Mesothelial cell of epicardium (in vitro differentiated cells): ENCODE results near the gene CHCHD10. TPM values are rescaled to one million over a fixed set of nuclear protein-coding genes. Genes with fewer than 3 reads are reported as not detected.
A peak's percentile ranks its signal among the peaks of the same experiment; 100 is the strongest.

Experiments used
- DNase-seq, 2 experiments: peaks; one replicate each; pipeline ENCODE4 v3.0.0; 2021; ENCODE audit warnings: low spot score in 2 of 2; ENCODE audit not compliant: unreplicated experiment in 2 of 2
- H3K27ac Mint-ChIP-seq: 2 replicates; pipeline ENCODE4 v1.8.0; 2021; ENCODE audit warnings: mixed read lengths
- H3K27me3 Mint-ChIP-seq: 2 replicates; pipeline ENCODE4 v1.8.0; 2021; ENCODE audit warnings: low read depth, mixed read lengths
- H3K36me3 Mint-ChIP-seq: 2 replicates; pipeline ENCODE4 v1.8.0; 2021; ENCODE audit warnings: mixed read lengths
- H3K4me1 Mint-ChIP-seq: 2 replicates; pipeline ENCODE4 v1.8.0; 2021; ENCODE audit warnings: mixed read lengths
- H3K4me3 Mint-ChIP-seq: 2 replicates; pipeline ENCODE4 v1.8.0; 2021; ENCODE audit warnings: mild to moderate bottlenecking, moderate library complexity, mixed read lengths
- H3K9me3 Mint-ChIP-seq: 2 replicates; pipeline ENCODE4 v1.8.0; 2021; ENCODE audit warnings: mixed read lengths
- CTCF ChIP-seq: fragments of 200-600 bp; sonication (generic); IDR thresholded peaks from one replicate; pipeline ENCODE4 v1.5.0; 2021; ENCODE audit warnings: antibody characterized with exemption; ENCODE audit not compliant: unreplicated experiment
- total RNA-seq: library from RNA; stranded (reverse); gene quantifications from 3 replicates; pipeline ENCODE4 v1.2.1, GENCODE V29; 2021

The CHCHD10 gene
- total RNA-seq = 56.6 to 61.9 TPM (median 61.8 TPM) in 3 replicates

DNA sequence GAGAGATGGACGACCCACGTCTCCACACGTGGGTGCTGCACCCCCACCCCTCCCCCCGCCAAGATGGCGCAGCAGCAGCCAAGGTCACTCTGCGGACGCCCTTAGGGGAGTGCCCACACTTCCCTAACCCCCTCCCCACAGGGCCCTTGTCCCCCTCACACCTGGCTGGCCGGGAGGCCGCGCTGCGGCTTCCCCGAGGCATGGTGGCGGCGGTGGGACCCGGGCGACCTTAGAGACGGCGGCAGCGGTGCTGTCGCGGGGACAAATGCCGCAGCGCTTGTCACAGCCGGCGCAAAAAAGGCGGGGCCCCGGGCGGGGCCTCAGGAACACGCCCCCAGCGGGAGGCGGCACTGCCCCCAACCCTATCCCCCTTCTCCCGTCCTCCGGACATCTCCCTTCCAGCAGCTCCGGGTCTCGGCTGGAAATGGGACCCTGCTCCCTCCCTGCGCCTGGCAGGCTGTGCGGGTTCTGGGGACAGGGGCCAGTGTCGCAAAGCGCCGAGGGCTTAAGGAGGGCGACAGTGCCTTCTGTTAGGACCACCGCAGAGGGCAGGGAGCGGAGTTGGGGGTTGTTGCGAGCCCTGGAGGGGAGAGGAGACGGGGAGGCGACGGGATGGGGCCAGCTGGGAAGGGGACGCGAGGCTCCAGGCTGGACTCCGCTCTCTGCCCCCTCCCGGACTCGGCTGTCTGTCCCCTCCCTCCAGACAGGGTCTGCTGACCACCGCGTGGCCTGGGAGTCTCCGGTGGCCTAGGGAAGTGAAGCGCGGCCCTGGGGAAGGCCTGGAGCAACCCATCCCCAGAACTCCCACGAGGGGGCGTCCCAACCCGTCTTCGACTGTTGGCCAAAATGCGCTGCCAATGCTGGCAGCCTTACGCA, at the start of gene CHCHD10:
CHCHD10 (minus strand) TSS at position 300 of the 876 bp plus-strand sequence; CDS start at position 202, 98 bp downstream.
- Mint-ChIP-seq H3K36me3 (peaks cover 3% of the 10 kb centered on the region), H3K27ac (peak within 1 kb of the TSS; percentile 82), H3K4me1 (peaks cover 23% of the 10 kb centered on the region), H3K9me3 (no peaks in the 10 kb centered on the region), H3K4me3 (peak within 1 kb of the TSS; percentile 86), H3K27me3 (no peaks in the 10 kb centered on the region)
- TF ChIP-seq CTCF = peak; percentile 78
- DNase-seq = peak; percentile 62 to 88

GRCh38 chr22:23817146-23817545, 49.4 kb upstream of the CHCHD10 start:
- no peak overlapping the region for H3K4me3 Mint-ChIP-seq
- TF ChIP-seq CTCF = no peak
- H3K27ac Mint-ChIP-seq = no peak overlapping the region
- H3K9me3 Mint-ChIP-seq = no peaks in the 10 kb centered on the region
- no peaks in the 10 kb centered on the region for H3K27me3 Mint-ChIP-seq
- no peaks in the 10 kb centered on the region for H3K4me1 Mint-ChIP-seq
- peaks cover 62% of the 10 kb centered on the region for H3K36me3 Mint-ChIP-seq
- DNase-seq = no peak

GRCh38 chr22:23816156-23816976, 48.6 kb upstream of the CHCHD10 start:
- TF ChIP-seq CTCF = no peak
- H3K36me3 Mint-ChIP-seq = peaks cover 65% of the 10 kb centered on the region

GRCh38 chr22:23815541-23816155, 47.9 kb upstream of the CHCHD10 start:
- H3K27me3 Mint-ChIP-seq = no peaks in the 10 kb centered on the region
- no peak for TF ChIP-seq CTCF
- peaks cover 1% of the 10 kb centered on the region for H3K4me1 Mint-ChIP-seq
- H3K9me3 Mint-ChIP-seq = no peaks in the 10 kb centered on the region
- no peak for DNase-seq
- H3K4me3 Mint-ChIP-seq = no peak overlapping the region
- peak overlapping the region; percentile 32 for H3K27ac Mint-ChIP-seq
- H3K36me3 Mint-ChIP-seq = peaks cover 69% of the 10 kb centered on the region

More at GRCh38 chr22:23816156-23816976, 48.6 kb upstream of the CHCHD10 start:
- H3K4me3 Mint-ChIP-seq = no peak overlapping the region
- peak overlapping the region; percentile 32 for H3K27ac Mint-ChIP-seq
- no peaks in the 10 kb centered on the region for H3K9me3 Mint-ChIP-seq
- H3K27me3 Mint-ChIP-seq = no peaks in the 10 kb centered on the region
- H3K4me1 Mint-ChIP-seq = peaks cover 1% of the 10 kb centered on the region
- no peak for DNase-seq

DNA sequence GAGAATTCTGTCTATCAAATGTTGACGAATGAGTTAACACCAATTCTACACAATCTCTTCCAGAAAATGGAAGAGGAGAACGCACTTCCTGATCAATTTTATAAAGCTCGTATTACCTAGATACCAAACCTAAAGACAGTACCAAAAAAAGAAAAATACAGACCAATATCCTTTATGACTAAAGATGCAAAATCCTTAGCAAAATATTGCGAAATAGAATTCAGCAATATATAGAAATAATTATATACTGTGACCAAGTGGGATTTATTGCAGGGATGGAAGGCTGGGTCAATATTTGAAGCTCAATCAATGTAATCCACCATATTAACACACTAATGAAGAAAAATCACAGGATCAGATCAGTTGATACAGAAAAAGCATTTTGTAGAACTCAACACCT, 44.6 kb upstream of the CHCHD10 start:
- no peak for DNase-seq
- H3K36me3 Mint-ChIP-seq = peaks cover 51% of the 10 kb centered on the region
- H3K27ac Mint-ChIP-seq = no peak overlapping the region
- TF ChIP-seq CTCF = no peak
- peaks cover 1% of the 10 kb centered on the region for H3K4me1 Mint-ChIP-seq
- H3K27me3 Mint-ChIP-seq = no peaks in the 10 kb centered on the region
- no peaks in the 10 kb centered on the region for H3K9me3 Mint-ChIP-seq
- no peak overlapping the region for H3K4me3 Mint-ChIP-seq
